OCI-LY1 (cell line): ENCODE results near the gene PCBP3.

Experiments used
- CTCF ChIP-seq: fragments of 200-600 bp; sonication (generic), shearing (Covaris generic); IDR thresholded peaks from 2 replicates; pipeline ENCODE4 v1.5.1; 2017; ENCODE audit warnings: mild to moderate bottlenecking, antibody characterized with exemption, low read length, moderate library complexity, mixed read lengths
- EZH2 ChIP-seq: fragments of 200-600 bp; sonication (generic), shearing (Covaris generic); IDR thresholded peaks from 2 replicates; pipeline ENCODE4 v1.8.0; 2017; ENCODE audit warnings: borderline replicate concordance, mixed run types, mild to moderate bottlenecking, antibody characterized with exemption, low read length, moderate library complexity, mixed read lengths

- TF ChIP-seq CTCF (no peak), EZH2 (no peak)
Measured at GRCh38 chr21:45826676-45827301, 183.3 kb downstream of the PCBP3 start.
